Fibroblast of lung (primary cell): Measurements from ENCODE around the gene DUSP8. TPM values are rescaled to one million over a fixed set of nuclear protein-coding genes. Genes with fewer than 3 reads are reported as not detected.
"Not testable (repeated sequence)": the region's sequence is repeated elsewhere in the genome, so short reads cannot be mapped to it uniquely, and the experiment has no call there.

ENCODE experiments used
- DNase-seq, 2 donors: peaks; one replicate each; pipeline versions ENCODE4 v3.0.0 to v3.0.0-alpha.2; 2010; ENCODE audit warnings: low read depth in 2 of 2
- H2AFZ ChIP-seq: 2 replicates; pipeline ENCODE4 v1.5.1; 2012; ENCODE audit warnings: low read length, control low read depth, inconsistent platforms
- H3K27ac ChIP-seq: 2 replicates; pipeline ENCODE4 v1.5.1; 2011; ENCODE audit warnings: low read length, control low read depth; ENCODE audit not compliant: insufficient read depth
- H3K27me3 ChIP-seq: 2 replicates; pipeline ENCODE4 v1.5.1; 2011; ENCODE audit warnings: mild to moderate bottlenecking, low read length; ENCODE audit not compliant: control insufficient read depth, insufficient read depth
- H3K36me3 ChIP-seq: 2 replicates; pipeline ENCODE4 v1.5.1; 2011; ENCODE audit warnings: low read length; ENCODE audit not compliant: control insufficient read depth, insufficient read depth
- H3K4me1 ChIP-seq: 2 replicates; pipeline ENCODE4 v1.5.1; 2011; ENCODE audit warnings: low read length; ENCODE audit not compliant: control insufficient read depth, insufficient read depth; ENCODE audit errors: extremely low read depth
- H3K4me2 ChIP-seq: 2 replicates; pipeline ENCODE4 v1.5.1; 2011; ENCODE audit warnings: low read length, control low read depth; ENCODE audit not compliant: insufficient read depth; ENCODE audit errors: extremely low read depth
- H3K4me3 ChIP-seq, 4 experiments: fragments of 200-600 bp in 1 of 4; sonication (generic) in 1 of 4; replicated peaks in 1 of 4; 2 replicates each; pipeline ENCODE4 v1.5.1; 2011 to 2016; ENCODE audit warnings: low read length in 4 of 4, low read depth in 3 of 4, mild to moderate bottlenecking in 3 of 4, control low read depth in 2 of 4, inconsistent platforms in 1 of 4, mixed read lengths in 1 of 4; ENCODE audit not compliant: insufficient read depth in 1 of 4; ENCODE audit errors: control extremely low read depth in 1 of 4
- H3K79me2 ChIP-seq: 2 replicates; pipeline ENCODE4 v1.5.1; 2012; ENCODE audit warnings: mild to moderate bottlenecking, low read length, inconsistent platforms; ENCODE audit not compliant: control insufficient read depth, insufficient read depth
- H3K9ac ChIP-seq: 2 replicates; pipeline ENCODE4 v1.5.1; 2011; ENCODE audit warnings: mild to moderate bottlenecking, low read length, control low read depth; ENCODE audit not compliant: insufficient read depth
- H3K9me3 ChIP-seq: 2 replicates; pipeline ENCODE4 v1.5.1; 2012; ENCODE audit warnings: low read depth, low read length; ENCODE audit not compliant: control insufficient read depth, insufficient read depth
- H4K20me1 ChIP-seq: 2 replicates; pipeline ENCODE4 v1.5.1; 2011; ENCODE audit warnings: low read length; ENCODE audit not compliant: control insufficient read depth, insufficient read depth; ENCODE audit errors: extremely low read depth
- EZH2 ChIP-seq: IDR thresholded peaks from 2 replicates; pipeline ENCODE4 v1.5.1; 2012; ENCODE audit warnings: low read length, control low read depth, mild to moderate bottlenecking; ENCODE audit errors: missing control alignments
- polyA plus RNA-seq, 2 donors: library from polyadenylated mRNA; depleted of rRNA in 1 of 2; stranded (reverse) in 1 of 2; unstranded in 1 of 2; fragments of >200 nt; gene quantifications; 2 replicates each; pipeline ENCODE4 v1.2.1, GENCODE V29; 2011 to 2012; ENCODE audit warnings: missing spikeins in 1 of 2
- total RNA-seq: library from RNA; depleted of rRNA; stranded (reverse); fragments of >200 nt; gene quantifications from 2 replicates; pipeline ENCODE4 v1.2.1, GENCODE V29; 2014
- TF ChIP-seq, protein P1 (sequence below), 2 donors: IDR thresholded peaks in 1 of 2; conservative IDR thresholded peaks in 1 of 2; 1 replicate in 1 of 2; 2 replicates in 1 of 2; pipeline ENCODE4 v1.5.1; 2011 to 2012; ENCODE audit warnings: low read length in 2 of 2, control low read depth in 1 of 2, inconsistent platforms in 1 of 2, low read depth in 1 of 2, mild to moderate bottlenecking in 1 of 2

The DUSP8 gene
- total and polyA plus RNA-seq, 2 donors (not counting 1 experiment from before 2014, with no cell fraction given) = 0.62 to 0.66 TPM

GRCh38 chr11:1576825-1577224 lies 4.8 kb upstream of the DUSP8 start:
- H4K20me1 ChIP-seq = no peaks in the 10 kb centered on the region
- DNase-seq = no peak
- no peak overlapping the region for H3K9ac ChIP-seq
- no peak overlapping the region for H2AFZ ChIP-seq
- H3K36me3 ChIP-seq = no peaks in the 10 kb centered on the region
- H3K4me1 ChIP-seq = no peaks in the 10 kb centered on the region
- TF ChIP-seq, protein P1, sequence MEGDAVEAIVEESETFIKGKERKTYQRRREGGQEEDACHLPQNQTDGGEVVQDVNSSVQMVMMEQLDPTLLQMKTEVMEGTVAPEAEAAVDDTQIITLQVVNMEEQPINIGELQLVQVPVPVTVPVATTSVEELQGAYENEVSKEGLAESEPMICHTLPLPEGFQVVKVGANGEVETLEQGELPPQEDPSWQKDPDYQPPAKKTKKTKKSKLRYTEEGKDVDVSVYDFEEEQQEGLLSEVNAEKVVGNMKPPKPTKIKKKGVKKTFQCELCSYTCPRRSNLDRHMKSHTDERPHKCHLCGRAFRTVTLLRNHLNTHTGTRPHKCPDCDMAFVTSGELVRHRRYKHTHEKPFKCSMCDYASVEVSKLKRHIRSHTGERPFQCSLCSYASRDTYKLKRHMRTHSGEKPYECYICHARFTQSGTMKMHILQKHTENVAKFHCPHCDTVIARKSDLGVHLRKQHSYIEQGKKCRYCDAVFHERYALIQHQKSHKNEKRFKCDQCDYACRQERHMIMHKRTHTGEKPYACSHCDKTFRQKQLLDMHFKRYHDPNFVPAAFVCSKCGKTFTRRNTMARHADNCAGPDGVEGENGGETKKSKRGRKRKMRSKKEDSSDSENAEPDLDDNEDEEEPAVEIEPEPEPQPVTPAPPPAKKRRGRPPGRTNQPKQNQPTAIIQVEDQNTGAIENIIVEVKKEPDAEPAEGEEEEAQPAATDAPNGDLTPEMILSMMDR (conservative IDR thresholded peaks at IDR 0.05 in 1 of 2, IDR thresholded peaks at IDR 0.05 in 1 of 2; ENCODE audit: low read depth in 1 of 2, low read length in 2 of 2) = no peak
- TF ChIP-seq EZH2 = no peak
- peaks cover 16% of the 10 kb centered on the region for H3K27me3 ChIP-seq
- H3K4me2 ChIP-seq = no peak overlapping the region
- no peak overlapping the region for H3K27ac ChIP-seq
- H3K9me3 ChIP-seq = no peaks in the 10 kb centered on the region
- no peak overlapping the region for H3K4me3 ChIP-seq
- H3K79me2 ChIP-seq = no peaks in the 10 kb centered on the region

DNA sequence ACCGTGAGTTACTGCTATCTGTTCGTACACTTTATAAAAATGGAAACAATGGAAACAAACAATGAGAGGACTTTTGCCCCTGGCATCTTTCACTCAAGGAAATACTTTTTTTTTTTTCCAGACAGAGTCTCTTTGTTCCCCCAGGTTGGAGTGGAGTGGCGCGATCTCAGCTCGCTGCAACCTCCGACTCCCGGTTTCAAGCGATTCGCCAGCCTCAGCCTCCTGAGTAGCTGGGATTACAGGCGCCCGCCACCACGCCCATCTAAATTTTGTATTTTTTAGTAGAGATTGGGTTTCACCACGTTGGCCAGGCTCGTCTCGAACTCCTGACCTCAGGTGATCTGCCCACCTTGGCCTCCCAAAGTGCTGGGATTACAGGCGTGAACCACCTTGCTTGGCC lies 3.7 kb upstream of the DUSP8 start:
- H3K79me2 ChIP-seq, H3K4me3 ChIP-seq, H4K20me1 ChIP-seq, H3K27ac ChIP-seq, H2AFZ ChIP-seq, H3K9me3 ChIP-seq, DNase-seq, H3K4me2 ChIP-seq, H3K9ac ChIP-seq, H3K36me3 ChIP-seq, H3K4me1 ChIP-seq: not testable (repeated sequence)
- peaks cover 21% of the 10 kb centered on the region for H3K27me3 ChIP-seq

DNA sequence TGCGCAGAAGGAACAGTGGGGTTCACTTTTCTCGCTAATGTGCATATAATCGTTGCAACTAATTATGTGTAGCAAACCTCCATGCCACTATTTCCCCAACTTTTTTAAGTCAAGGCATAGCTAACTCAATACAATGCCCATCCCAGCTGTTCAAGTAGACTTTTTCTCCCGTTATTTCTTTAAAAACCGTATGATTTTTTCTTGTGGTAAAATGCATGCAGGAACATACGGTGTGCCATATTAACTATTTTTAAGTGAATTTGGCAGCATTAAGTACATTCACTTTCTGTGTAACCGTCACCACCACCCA lies 2.8 kb upstream of the DUSP8 start:
- Histone ChIP-seq H3K27me3 (peaks cover 25% of the 10 kb centered on the region), H3K36me3 (no peaks in the 10 kb centered on the region), H3K9ac (no peak overlapping the region), H3K79me2 (no peaks in the 10 kb centered on the region), H4K20me1 (no peaks in the 10 kb centered on the region), H3K9me3 (no peaks in the 10 kb centered on the region), H3K4me3 (no peak overlapping the region), H3K4me2 (no peak overlapping the region), H2AFZ (no peak overlapping the region), H3K27ac (no peak overlapping the region), H3K4me1 (no peaks in the 10 kb centered on the region)
- no peak for TF ChIP-seq EZH2
- TF ChIP-seq, protein P1 (conservative IDR thresholded peaks at IDR 0.05 in 1 of 2, IDR thresholded peaks at IDR 0.05 in 1 of 2; ENCODE audit: low read depth in 1 of 2, low read length in 2 of 2) = no peak
- no peak for DNase-seq
